ENCODE results near the gene LILRB1. TPM values are rescaled to one million over a fixed set of nuclear protein-coding genes. Genes with fewer than 3 reads are reported as not detected.
"Not testable (repeated sequence)": the region's sequence is repeated elsewhere in the genome, so short reads cannot be mapped to it uniquely, and the experiment has no call there.

LILRB1 gene
- polyA plus RNA-seq, 3 donors from 2014 or later = 4.7 to 12.8 (median 9.1) TPM

GRCh38 chr19:54609356-54609791 lies 20.9 kb upstream of the LILRB1 start:
- no peak overlapping the region for H3K27ac Mint-ChIP-seq
- H3K36me3 Mint-ChIP-seq = peaks cover 0 to 3% (median 0%) of the 10 kb centered on the region in 3 donors
- no peak for DNase-seq
- H3K9me3 Mint-ChIP-seq = peaks cover 0 to 7% (median 2%) of the 10 kb centered on the region in 6 donors
- H3K27me3 Mint-ChIP-seq (ENCODE audit: low read depth in 3 of 3) = peaks cover 4 to 14% (median 8%) of the 10 kb centered on the region in 3 donors
- H3K4me3 Mint-ChIP-seq = no peak overlapping the region
- no peaks in the 10 kb centered on the region for H3K4me1 Mint-ChIP-seq

GRCh38 chr19:54612428-54612827 lies 17.9 kb upstream of the LILRB1 start:
- Mint-ChIP-seq H3K36me3 (no peaks in the 10 kb centered on the region), H3K9me3 (no peaks in the 10 kb centered on the region), H3K4me3 (no peak overlapping the region), H3K27me3 (ENCODE audit: low read depth in 3 of 3) (peaks cover 3 to 9% (median 5%) of the 10 kb centered on the region in 3 donors), H3K4me1 (peaks cover 17 to 27% of the 10 kb centered on the region in 2 donors), H3K27ac (no peak overlapping the region)
- DNase-seq = no peak

GRCh38 chr19:54614726-54615125 lies 15.6 kb upstream of the LILRB1 start:
- no peak overlapping the region for H3K4me3 Mint-ChIP-seq
- H3K9me3 Mint-ChIP-seq = no peaks in the 10 kb centered on the region
- peaks cover 22 to 39% of the 10 kb centered on the region in 2 donors for H3K4me1 Mint-ChIP-seq
- DNase-seq = no peak
- peaks cover 2 to 10% (median 7%) of the 10 kb centered on the region in 3 donors for H3K27me3 Mint-ChIP-seq (ENCODE audit: low read depth in 3 of 3)
- H3K27ac Mint-ChIP-seq = no peak overlapping the region
- H3K36me3 Mint-ChIP-seq = no peaks in the 10 kb centered on the region

GRCh38 chr19:54616057-54616456 lies 14.2 kb upstream of the LILRB1 start:
- Mint-ChIP-seq H3K36me3 (no peaks in the 10 kb centered on the region), H3K27me3 (ENCODE audit: low read depth in 3 of 3) (peaks cover 2 to 11% (median 7%) of the 10 kb centered on the region in 3 donors), H3K4me1 (peaks cover 22 to 45% of the 10 kb centered on the region in 2 donors), H3K9me3 (no peaks in the 10 kb centered on the region), H3K4me3 (peak overlapping the region in 4 of 5 donors; percentile 8 to 96 (median 92)), H3K27ac (peak overlapping the region in 4 of 6 donors; percentile 4 to 93 (median 84))
- no peak for DNase-seq

GRCh38 chr19:54616821-54617560 lies 13.3 kb upstream of the LILRB1 start:
- Mint-ChIP-seq H3K27ac (peak overlapping the region; percentile 81 to 93 (median 88)), H3K4me3 (peak overlapping the region; percentile 82 to 96 (median 90)), H3K4me1 (peaks cover 29 to 53% of the 10 kb centered on the region in 2 donors), H3K9me3 (no peaks in the 10 kb centered on the region), H3K27me3 (ENCODE audit: low read depth in 3 of 3) (peaks cover 2 to 11% (median 7%) of the 10 kb centered on the region in 3 donors), H3K36me3 (no peaks in the 10 kb centered on the region)
- DNase-seq = peak; percentile 12 to 42 (median 31)

GRCh38 chr19:54620464-54620863 lies 9.8 kb upstream of the LILRB1 start:
- H3K4me1 Mint-ChIP-seq = peaks cover 55 to 69% of the 10 kb centered on the region in 2 donors
- H3K36me3 Mint-ChIP-seq = peaks cover 0 to 3% (median 0%) of the 10 kb centered on the region in 3 donors
- H3K4me3 Mint-ChIP-seq = peak overlapping the region in 3 of 5 donors; percentile 10 to 76 (median 24)
- H3K27me3 Mint-ChIP-seq (ENCODE audit: low read depth in 3 of 3) = peaks cover 2 to 11% (median 7%) of the 10 kb centered on the region in 3 donors
- no peaks in the 10 kb centered on the region for H3K9me3 Mint-ChIP-seq
- no peak for DNase-seq
- no peak overlapping the region for H3K27ac Mint-ChIP-seq

GRCh38 chr19:54622431-54622830 lies 7.9 kb upstream of the LILRB1 start:
- Mint-ChIP-seq H3K27me3 (ENCODE audit: low read depth in 3 of 3) (peaks cover 0 to 4% (median 3%) of the 10 kb centered on the region in 3 donors), H3K36me3 (peaks cover 0 to 6% (median 4%) of the 10 kb centered on the region in 3 donors), H3K9me3 (no peaks in the 10 kb centered on the region), H3K4me1 (peaks cover 53 to 69% of the 10 kb centered on the region in 2 donors), H3K27ac (peak overlapping the region; percentile 66 to 92 (median 88)), H3K4me3 (peak overlapping the region; percentile 57 to 88 (median 63))
- DNase-seq = no peak

GRCh38 chr19:54624234-54624633 lies 6.0 kb upstream of the LILRB1 start:
- H3K9me3 Mint-ChIP-seq; H3K27me3 Mint-ChIP-seq (ENCODE audit: low read depth in 3 of 3): not testable (repeated sequence)
- Mint-ChIP-seq H3K27ac (peak overlapping the region; percentile 71 to 93 (median 84)), H3K4me1 (peaks cover 49 to 72% of the 10 kb centered on the region in 2 donors), H3K36me3 (peaks cover 0 to 14% (median 11%) of the 10 kb centered on the region in 3 donors), H3K4me3 (peak overlapping the region; percentile 38 to 88 (median 72))
- peak in 2 of 3 donors; percentile 7 to 50 for DNase-seq

- peak in 1 of 3 donors; percentile 30 for DNase-seq
- peak overlapping the region in 3 of 5 donors; percentile 15 to 88 (median 40) for H3K4me3 Mint-ChIP-seq
- H3K27me3 Mint-ChIP-seq (ENCODE audit: low read depth in 3 of 3); H3K9me3 Mint-ChIP-seq: not testable (repeated sequence)
- H3K4me1 Mint-ChIP-seq = peaks cover 54 to 73% of the 10 kb centered on the region in 2 donors
- peak overlapping the region; percentile 78 to 97 (median 90) for H3K27ac Mint-ChIP-seq
- H3K36me3 Mint-ChIP-seq = peaks cover 4 to 14% (median 11%) of the 10 kb centered on the region in 3 donors
These were observed 5.2 kb upstream of the LILRB1 start for GRCh38 chr19:54624934-54625730.

- peaks cover 4 to 14% (median 11%) of the 10 kb centered on the region in 3 donors for H3K36me3 Mint-ChIP-seq
- H3K4me1 Mint-ChIP-seq = peaks cover 57 to 75% of the 10 kb centered on the region in 2 donors
- peak overlapping the region in 4 of 6 donors; percentile 83 to 94 (median 90) for H3K27ac Mint-ChIP-seq
- peak overlapping the region in 1 of 5 donors; percentile 21 for H3K4me3 Mint-ChIP-seq
- no peak for DNase-seq
- peaks cover 0 to 11% (median 0%) of the 10 kb centered on the region in 3 donors for H3K27me3 Mint-ChIP-seq (ENCODE audit: low read depth in 3 of 3)
- no peaks in the 10 kb centered on the region for H3K9me3 Mint-ChIP-seq
These were observed 3.5 kb upstream of the LILRB1 start for GRCh38 chr19:54626757-54627156.

- Mint-ChIP-seq H3K27ac (peak overlapping the region in 3 of 6 donors; percentile 42 to 68 (median 47)), H3K27me3 (ENCODE audit: low read depth in 3 of 3) (peaks cover 0 to 11% (median 1%) of the 10 kb centered on the region in 3 donors), H3K4me1 (peaks cover 47 to 63% of the 10 kb centered on the region in 2 donors), H3K36me3 (peaks cover 4 to 11% (median 10%) of the 10 kb centered on the region in 3 donors)
- H3K4me3 Mint-ChIP-seq, H3K9me3 Mint-ChIP-seq, DNase-seq: not testable (repeated sequence)
These were observed 2.4 kb upstream of the LILRB1 start for GRCh38 chr19:54627912-54628311.

GRCh38 chr19:54630782-54631181 lies 498 bp downstream of the LILRB1 start:
- Mint-ChIP-seq H3K36me3 (peaks cover 4 to 11% (median 10%) of the 10 kb centered on the region in 3 donors), H3K4me1 (peaks cover 26 to 47% of the 10 kb centered on the region in 2 donors), H3K27ac (peak overlapping the region in 1 of 6 donors; percentile 52), H3K9me3 (no peaks in the 10 kb centered on the region), H3K4me3 (peak overlapping the region in 4 of 5 donors; percentile 21 to 71 (median 51)), H3K27me3 (ENCODE audit: low read depth in 3 of 3) (peaks cover 0 to 12% (median 1%) of the 10 kb centered on the region in 3 donors)
- no peak for DNase-seq
